SK-N-SH treated with all-trans-retinoic acid at 6 μM for 48 hours (cell line): Measurements from ENCODE around the gene USP4.

Source experiments
- ATAC-seq: fragments of 200-7000 bp; cut with Tn5 transposase; 3 replicates; pipeline ENCODE4 v1.9.1; 2020; ENCODE audit warnings: mild to moderate bottlenecking, moderate library complexity
- BACH2 ChIP-seq: fragments of 250-450 bp; sonication (Bioruptor Pico); IDR thresholded peaks from 2 replicates; pipeline ENCODE4 v1.9.0; 2021; ENCODE audit warnings: mild to moderate bottlenecking, borderline replicate concordance
- CREB5 ChIP-seq: fragments of 250-450 bp; sonication (Bioruptor Pico); IDR thresholded peaks from 2 replicates; pipeline ENCODE4 v1.5.1; 2020; ENCODE audit warnings: low read depth, mild to moderate bottlenecking, moderate library complexity
- CSDC2 ChIP-seq: fragments of 250-450 bp; sonication (Bioruptor Pico); IDR thresholded peaks from 2 replicates; pipeline ENCODE4 v1.5.0; 2020; ENCODE audit warnings: mild to moderate bottlenecking, moderate library complexity
- CSRNP3 ChIP-seq: fragments of 250-450 bp; sonication (Bioruptor Pico); IDR thresholded peaks from 2 replicates; pipeline ENCODE4 v1.5.1; 2021; ENCODE audit warnings: mild to moderate bottlenecking, moderate library complexity
- GLIS3 ChIP-seq: fragments of 250-450 bp; sonication (Bioruptor Pico); IDR thresholded peaks from 2 replicates; pipeline ENCODE4 v1.5.0; 2020; ENCODE audit warnings: mild to moderate bottlenecking, moderate library complexity
- ISL1 ChIP-seq: fragments of 250-450 bp; sonication (Bioruptor Pico); IDR thresholded peaks from 2 replicates; pipeline ENCODE4 v2.1.2; 2022; ENCODE audit warnings: mild to moderate bottlenecking, moderate library complexity
- OSR1 ChIP-seq: fragments of 250-450 bp; sonication (Bioruptor Pico); IDR thresholded peaks from 2 replicates; pipeline ENCODE4 v1.8.0; 2022; ENCODE audit warnings: moderate library complexity, mild to moderate bottlenecking, inconsistent platforms
- PATZ1 ChIP-seq: fragments of 250-450 bp; sonication (Bioruptor Pico); IDR thresholded peaks from 2 replicates; pipeline ENCODE4 v1.8.0; 2020; ENCODE audit warnings: mild to moderate bottlenecking, moderate library complexity, borderline replicate concordance
- POU6F1 ChIP-seq: fragments of 250-450 bp; sonication (Bioruptor Pico); IDR thresholded peaks from 2 replicates; pipeline ENCODE4 v1.8.0; 2021; ENCODE audit warnings: low read depth, mild to moderate bottlenecking, moderate library complexity, borderline replicate concordance
- PPARA ChIP-seq: fragments of 250-450 bp; sonication (Bioruptor Pico); IDR thresholded peaks from 2 replicates; pipeline ENCODE4 v1.5.0; 2020; ENCODE audit warnings: mild to moderate bottlenecking, borderline replicate concordance
- TCF4 ChIP-seq: fragments of 250-450 bp; sonication (Bioruptor Pico); IDR thresholded peaks from 2 replicates; pipeline ENCODE4 v1.8.0; 2021; ENCODE audit warnings: mild to moderate bottlenecking, moderate library complexity, borderline replicate concordance
- TOX ChIP-seq: fragments of 250-450 bp; sonication (Bioruptor Pico); IDR thresholded peaks from 2 replicates; pipeline ENCODE4 v1.8.0; 2021; ENCODE audit warnings: mild to moderate bottlenecking, moderate library complexity, borderline replicate concordance
- ZC3H10 ChIP-seq: fragments of 250-450 bp; sonication (Bioruptor Pico); IDR thresholded peaks from 2 replicates; pipeline ENCODE4 v1.5.1; 2021; ENCODE audit warnings: mild to moderate bottlenecking, moderate library complexity
- ZFP3 ChIP-seq: fragments of 250-450 bp; sonication (Bioruptor Pico); IDR thresholded peaks from 2 replicates; pipeline ENCODE4 v1.5.0; 2020; ENCODE audit warnings: mild to moderate bottlenecking, moderate library complexity
- ZFP30 ChIP-seq: fragments of 450-650 bp; formaldehyde crosslinking; IDR thresholded peaks from 2 replicates; pipeline ENCODE4 v1.5.0; 2022; ENCODE audit warnings: mild to moderate bottlenecking, moderate library complexity
- ZNF565 ChIP-seq: fragments of 450-650 bp; formaldehyde crosslinking; conservative IDR thresholded peaks from 2 replicates; pipeline ENCODE4 v1.5.0; 2020; ENCODE audit warnings: low read depth, mild to moderate bottlenecking, moderate library complexity
- ZNF8 ChIP-seq: fragments of 450-650 bp; formaldehyde crosslinking; IDR thresholded peaks from 2 replicates; pipeline ENCODE4 v1.5.0; 2020; ENCODE audit warnings: mild to moderate bottlenecking, moderate library complexity

USP4 gene

GRCh38 chr3:49339941-49340800 lies at the start of gene USP4:
TSS of gene USP4 (minus strand) at chr3:49340053. CDS start at chr3:49340024, 29 bp downstream.
- ATAC-seq, result peak; percentile 98
- TF ChIP-seq ZNF8 (CRISPR knock-in tag) (no peak), ZFP3 (CRISPR knock-in tag) (0 out of 2 replicates have a peak, but pooled peaks have one; percentile 34), CSDC2 (CRISPR knock-in tag) (peak; percentile 40; the same call in 1 of the 2 replicates)

- ATAC-seq, result no peak
- TF ChIP-seq GLIS3 (no peak), BACH2 (CRISPR knock-in tag) (no peak), ZNF565 (CRISPR knock-in tag) (no peak), TCF4 (CRISPR knock-in tag) (no peak), CSRNP3 (CRISPR knock-in tag) (no peak), ISL1 (no peak), CSDC2 (CRISPR knock-in tag) (no peak), ZC3H10 (no peak), ZFP30 (no peak)
These were observed 49.4 kb upstream of the USP4 start for GRCh38 chr3:49389297-49389696.

GRCh38 chr3:49388289-49388820 lies 48.5 kb upstream of the USP4 start:
- TF ChIP-seq OSR1 (CRISPR knock-in tag) (no peak), GLIS3 (no peak), ZNF565 (CRISPR knock-in tag) (no peak)
- ATAC-seq, result no peak

- ATAC-seq, result no peak
- TF ChIP-seq POU6F1 (CRISPR knock-in tag) (no peak), GLIS3 (no peak), PATZ1 (CRISPR knock-in tag) (no peak), ZFP30 (no peak), CSRNP3 (CRISPR knock-in tag) (no peak), CREB5 (no peak), PPARA (CRISPR knock-in tag) (no peak), TOX (CRISPR knock-in tag) (no peak), BACH2 (CRISPR knock-in tag) (no peak), ZNF565 (CRISPR knock-in tag) (no peak)
These were observed 47.9 kb upstream of the USP4 start for GRCh38 chr3:49387721-49388120.
